Hippocampal formation (tissue), 2 donors: ENCODE results near the gene HSD17B10.
"Not testable (repeated sequence)": the region's sequence is repeated elsewhere in the genome, so short reads cannot be mapped to it uniquely, and the experiment has no call there.

Experiments
- DNase-seq, 2 donors: peaks; one replicate each; lab custom pipeline; 2025; lab: John Stamatoyannopoulos, UW

HSD17B10 gene

GRCh38 chrX:53437206-53437605, 3.0 kb upstream of the HSD17B10 start:
- DNase-seq: no peak

- DNase-seq: peak; percentile 13 to 22
Measured at GRCh38 chrX:53435997-53436396, 1.8 kb upstream of the HSD17B10 start.

GRCh38 chrX:53430231-53430630, 3.9 kb downstream of the HSD17B10 start:
- no peak for DNase-seq

GRCh38 chrX:53429755-53430154, 4.4 kb downstream of the HSD17B10 start:
- DNase-seq: no peak

- no peak for DNase-seq
Measured at GRCh38 chrX:53422861-53423306, 11.3 kb downstream of the HSD17B10 start, which contains the start of gene RIBC1. Gene RIBC1 (plus strand): TSS chrX:53422873. CDS start chrX:53426277, 3,404 bp downstream.

GRCh38 chrX:53422086-53422860, 11.9 kb downstream of the HSD17B10 start, which contains the start of gene SMC1A:
Gene SMC1A (minus strand): TSS chrX:53422654. CDS start chrX:53422600, 54 bp downstream.
- DNase-seq: peak; percentile 84 to 94

- DNase-seq: no peak
Measured at GRCh38 chrX:53421772-53422085, 12.4 kb downstream of the HSD17B10 start.

- DNase-seq: no peak
Measured at GRCh38 chrX:53421125-53421524, 13.0 kb downstream of the HSD17B10 start.

GRCh38 chrX:53420351-53420750, 13.8 kb downstream of the HSD17B10 start:
- not testable (repeated sequence) for DNase-seq

GRCh38 chrX:53412446-53412845, 21.7 kb downstream of the HSD17B10 start:
- DNase-seq: no peak

- no peak for DNase-seq
Measured at GRCh38 chrX:53403535-53403934, 30.6 kb downstream of the HSD17B10 start.

- DNase-seq: no peak
Measured at GRCh38 chrX:53398216-53398615, 36.0 kb downstream of the HSD17B10 start.

- no peak for DNase-seq
Measured at GRCh38 chrX:53395605-53396298, 38.4 kb downstream of the HSD17B10 start.

- no peak for DNase-seq
Measured at GRCh38 chrX:53383376-53384076, 50.6 kb downstream of the HSD17B10 start.
